ENCODE data around the gene HDHD5.

The HDHD5 gene

DNA sequence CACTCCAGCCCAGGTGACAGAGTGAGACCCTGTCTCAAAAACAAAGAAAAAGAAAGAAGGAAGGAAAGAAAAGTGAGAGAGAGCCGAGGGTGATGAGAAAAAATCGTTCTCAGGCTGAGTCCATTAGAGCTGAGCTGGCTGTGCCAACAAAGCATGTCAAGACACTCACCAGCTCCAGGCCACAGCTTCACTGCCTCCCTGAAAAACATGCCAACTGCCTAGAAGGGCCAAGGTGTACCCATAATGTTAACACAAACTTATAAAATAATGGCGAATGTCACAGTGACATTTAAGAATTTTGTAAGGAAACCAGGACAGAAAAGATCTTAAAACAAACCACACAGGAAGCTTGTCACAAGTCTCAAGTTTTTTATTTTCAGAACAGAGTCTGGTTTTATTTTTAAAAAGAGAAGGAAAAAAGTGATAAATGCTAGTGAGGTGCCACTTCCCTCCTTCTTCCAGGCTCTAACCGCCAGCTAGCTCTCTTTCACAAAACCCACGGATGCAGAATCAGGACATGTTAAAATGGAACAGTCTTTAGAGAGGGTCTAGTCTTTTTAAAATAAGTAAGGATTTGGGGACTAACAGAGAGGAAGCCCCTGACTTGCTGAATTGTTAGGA, 43.0 kb downstream of the HDHD5 start:
- TF ChIP-seq, protein P1, sequence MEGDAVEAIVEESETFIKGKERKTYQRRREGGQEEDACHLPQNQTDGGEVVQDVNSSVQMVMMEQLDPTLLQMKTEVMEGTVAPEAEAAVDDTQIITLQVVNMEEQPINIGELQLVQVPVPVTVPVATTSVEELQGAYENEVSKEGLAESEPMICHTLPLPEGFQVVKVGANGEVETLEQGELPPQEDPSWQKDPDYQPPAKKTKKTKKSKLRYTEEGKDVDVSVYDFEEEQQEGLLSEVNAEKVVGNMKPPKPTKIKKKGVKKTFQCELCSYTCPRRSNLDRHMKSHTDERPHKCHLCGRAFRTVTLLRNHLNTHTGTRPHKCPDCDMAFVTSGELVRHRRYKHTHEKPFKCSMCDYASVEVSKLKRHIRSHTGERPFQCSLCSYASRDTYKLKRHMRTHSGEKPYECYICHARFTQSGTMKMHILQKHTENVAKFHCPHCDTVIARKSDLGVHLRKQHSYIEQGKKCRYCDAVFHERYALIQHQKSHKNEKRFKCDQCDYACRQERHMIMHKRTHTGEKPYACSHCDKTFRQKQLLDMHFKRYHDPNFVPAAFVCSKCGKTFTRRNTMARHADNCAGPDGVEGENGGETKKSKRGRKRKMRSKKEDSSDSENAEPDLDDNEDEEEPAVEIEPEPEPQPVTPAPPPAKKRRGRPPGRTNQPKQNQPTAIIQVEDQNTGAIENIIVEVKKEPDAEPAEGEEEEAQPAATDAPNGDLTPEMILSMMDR (IDR thresholded peaks at IDR 0.05; ENCODE audit: poor library complexity, severe bottlenecking): no peak
- H3K4me3 ChIP-seq (ENCODE audit: severe bottlenecking): no peak overlapping the region
- DNase-seq (ENCODE audit: low spot score): no peak
- H3K27me3 ChIP-seq (ENCODE audit: insufficient read depth, poor library complexity, severe bottlenecking): peaks cover 14% of the 10 kb centered on the region
- H3K36me3 ChIP-seq (ENCODE audit: low read depth): no peaks in the 10 kb centered on the region
- no peak for ATAC-seq (ENCODE audit: low read depth)
- H3K27ac ChIP-seq (ENCODE audit: poor library complexity, severe bottlenecking): no peak overlapping the region
- no peaks in the 10 kb centered on the region for H3K9me3 ChIP-seq (ENCODE audit: severe bottlenecking)
- H3K4me1 ChIP-seq (ENCODE audit: insufficient read depth, poor library complexity, severe bottlenecking): no peaks in the 10 kb centered on the region

DNA sequence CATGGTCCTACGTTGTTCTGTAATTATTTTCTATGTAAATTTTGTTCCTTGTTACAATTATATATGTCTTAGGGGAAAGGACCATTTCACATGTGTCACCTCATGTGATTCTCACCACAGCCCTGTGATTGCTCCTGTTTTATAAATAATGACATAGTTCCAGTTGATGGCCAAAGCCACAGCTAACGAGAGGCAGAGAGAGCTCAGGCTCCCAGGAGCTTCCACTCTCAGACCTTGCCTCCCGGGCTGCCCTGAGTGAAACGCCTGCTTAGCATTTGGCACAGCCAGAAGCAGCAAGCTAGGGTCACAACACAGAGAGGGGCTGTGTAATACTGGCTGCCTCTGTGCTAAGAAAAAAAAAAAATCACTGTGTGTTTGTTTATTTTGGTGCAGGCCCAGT, 43.8 kb downstream of the HDHD5 start:
- Histone ChIP-seq H3K27ac (ENCODE audit: poor library complexity, severe bottlenecking) (no peak overlapping the region), H3K9me3 (ENCODE audit: severe bottlenecking) (no peaks in the 10 kb centered on the region), H3K4me1 (ENCODE audit: insufficient read depth, poor library complexity, severe bottlenecking) (no peaks in the 10 kb centered on the region), H3K27me3 (ENCODE audit: insufficient read depth, poor library complexity, severe bottlenecking) (peaks cover 14% of the 10 kb centered on the region), H3K36me3 (ENCODE audit: low read depth) (no peaks in the 10 kb centered on the region), H3K4me3 (ENCODE audit: severe bottlenecking) (no peak overlapping the region)
- TF ChIP-seq, protein P1 (IDR thresholded peaks at IDR 0.05; ENCODE audit: poor library complexity, severe bottlenecking): no peak
- DNase-seq (ENCODE audit: low spot score) (no peak), ATAC-seq (ENCODE audit: low read depth) (no peak)

DNA sequence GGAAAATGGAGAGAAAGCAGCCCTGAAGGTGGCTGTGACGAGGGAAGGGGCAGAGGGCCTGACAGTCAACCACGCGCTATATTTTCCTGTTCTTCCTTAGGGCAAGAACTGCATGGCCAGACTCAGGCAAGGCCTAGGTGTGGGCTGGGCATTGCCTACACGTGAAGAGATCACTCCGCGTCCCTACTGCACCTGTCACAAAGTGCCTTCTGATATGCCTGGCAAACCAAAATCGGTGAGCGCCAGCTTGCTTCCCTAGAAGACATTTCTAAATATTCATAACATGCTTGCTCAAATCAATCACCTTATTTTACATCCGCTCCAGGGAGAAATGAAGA, 44.2 kb downstream of the HDHD5 start:
- DNase-seq (ENCODE audit: low spot score) (no peak), ATAC-seq (ENCODE audit: low read depth) (no peak)
- peaks cover 3% of the 10 kb centered on the region; the same call in 1 of the 2 replicates for H3K36me3 ChIP-seq (ENCODE audit: low read depth)
- no peaks in the 10 kb centered on the region for H3K9me3 ChIP-seq (ENCODE audit: severe bottlenecking)
- no peaks in the 10 kb centered on the region for H3K4me1 ChIP-seq (ENCODE audit: insufficient read depth, poor library complexity, severe bottlenecking)
- no peak overlapping the region for H3K27ac ChIP-seq (ENCODE audit: poor library complexity, severe bottlenecking)
- TF ChIP-seq, protein P1 (IDR thresholded peaks at IDR 0.05; ENCODE audit: poor library complexity, severe bottlenecking): no peak
- H3K4me3 ChIP-seq (ENCODE audit: severe bottlenecking): no peak overlapping the region
- peaks cover 13% of the 10 kb centered on the region for H3K27me3 ChIP-seq (ENCODE audit: insufficient read depth, poor library complexity, severe bottlenecking)

DNA sequence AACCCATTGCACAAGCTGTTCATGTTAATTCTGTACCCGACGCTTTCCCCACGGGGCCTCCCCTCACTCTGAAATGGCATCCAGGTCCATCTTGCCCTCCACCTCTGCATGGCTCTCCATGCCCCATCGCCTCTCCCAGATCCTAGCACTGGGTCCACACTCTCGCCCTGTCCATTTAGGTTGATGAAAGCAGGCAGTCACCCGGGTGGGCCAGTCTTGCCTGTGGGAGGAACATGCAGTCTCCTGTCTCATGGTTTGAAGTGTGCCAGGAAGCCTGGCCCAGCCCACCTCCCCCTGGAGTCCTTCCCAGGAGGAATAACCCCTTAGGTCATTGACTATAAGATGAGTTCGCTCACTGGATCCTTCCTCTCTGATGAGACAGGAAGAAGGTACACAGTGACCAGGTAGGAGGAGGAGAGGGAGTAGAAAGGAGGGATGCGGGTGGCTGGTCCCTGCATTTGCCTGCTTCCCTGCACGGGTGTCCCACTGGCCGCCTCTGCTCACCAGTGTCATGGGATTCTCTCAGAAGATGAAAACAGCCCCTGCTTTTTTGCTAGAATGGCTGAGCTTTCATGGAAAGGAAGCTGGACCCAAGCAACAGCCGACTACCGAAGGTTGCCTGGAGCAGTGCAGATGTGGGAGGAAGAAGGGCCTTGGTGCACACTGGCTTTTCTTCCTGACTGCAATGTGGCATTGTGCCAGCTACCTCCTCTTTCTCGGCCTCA, 44.7 kb downstream of the HDHD5 start:
- DNase-seq (ENCODE audit: low spot score) (no peak), ATAC-seq (ENCODE audit: low read depth) (no peak)
- peaks cover 3% of the 10 kb centered on the region; the same call in 1 of the 2 replicates for H3K36me3 ChIP-seq (ENCODE audit: low read depth)
- no peaks in the 10 kb centered on the region for H3K9me3 ChIP-seq (ENCODE audit: severe bottlenecking)
- TF ChIP-seq, protein P1 (IDR thresholded peaks at IDR 0.05; ENCODE audit: poor library complexity, severe bottlenecking): no peak
- H3K4me3 ChIP-seq (ENCODE audit: severe bottlenecking): no peak overlapping the region
- no peaks in the 10 kb centered on the region for H3K4me1 ChIP-seq (ENCODE audit: insufficient read depth, poor library complexity, severe bottlenecking)
- H3K27me3 ChIP-seq (ENCODE audit: insufficient read depth, poor library complexity, severe bottlenecking): peaks cover 7% of the 10 kb centered on the region
- no peak overlapping the region for H3K27ac ChIP-seq (ENCODE audit: poor library complexity, severe bottlenecking)

DNA sequence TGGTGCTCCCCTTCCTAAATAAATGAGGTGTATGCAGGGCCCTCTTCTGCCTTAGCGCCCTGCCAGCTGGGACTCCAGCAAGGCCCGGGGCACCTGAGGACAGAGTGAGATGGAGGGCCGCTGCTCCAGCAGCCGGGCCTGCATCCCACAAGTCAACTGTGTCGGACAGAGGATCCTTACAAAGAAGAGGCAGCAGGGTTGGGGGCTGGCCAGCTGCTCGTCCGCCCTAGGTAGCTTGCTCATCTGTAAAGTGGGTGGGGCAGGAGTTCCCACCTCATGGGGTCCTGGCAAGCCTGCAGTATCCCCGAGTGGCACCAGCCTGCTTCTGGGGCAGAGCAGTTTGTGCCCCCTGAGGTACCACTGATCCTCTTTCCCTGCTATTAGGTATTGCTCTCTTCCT, 45.5 kb downstream of the HDHD5 start:
- Histone ChIP-seq H3K27me3 (ENCODE audit: insufficient read depth, poor library complexity, severe bottlenecking) (peaks cover under 1% of the 10 kb centered on the region), H3K36me3 (ENCODE audit: low read depth) (peaks cover 3% of the 10 kb centered on the region; the same call in 1 of the 2 replicates), H3K9me3 (ENCODE audit: severe bottlenecking) (no peaks in the 10 kb centered on the region), H3K4me3 (ENCODE audit: severe bottlenecking) (no peak overlapping the region), H3K27ac (ENCODE audit: poor library complexity, severe bottlenecking) (no peak overlapping the region), H3K4me1 (ENCODE audit: insufficient read depth, poor library complexity, severe bottlenecking) (no peaks in the 10 kb centered on the region)
- DNase-seq (ENCODE audit: low spot score) (no peak), ATAC-seq (ENCODE audit: low read depth) (no peak)
- TF ChIP-seq, protein P1 (IDR thresholded peaks at IDR 0.05; ENCODE audit: poor library complexity, severe bottlenecking): no peak
